GM12878 (cell line): ENCODE results near the gene AFF2. TPM values are rescaled to one million over a fixed set of nuclear protein-coding genes. Genes with fewer than 3 reads are reported as not detected.

Source experiments
- ATAC-seq: fragments of 200-7000 bp; cut with Tn5 transposase; 3 replicates; pipeline ENCODE4 v1.9.1; 2020; ENCODE audit warnings: mild to moderate bottlenecking, moderate library complexity
- BruUV-seq: library from RNA; stranded (reverse); fragments of 400-500 nt; replicated peaks from 2 replicates; lab custom pipeline; 2021; lab: Mats Ljungman, UMichigan
- CTCF ChIA-PET: fragments of 300-600 bp; sonication (Branson Sonifier 250); formaldehyde crosslinking; extraction: SDS; loops from one replicate; lab custom pipeline; 2021; ENCODE audit warnings: inconsistent platforms; lab: Yijun Ruan, JAX
- POLR2A ChIA-PET: fragments of 350-600 bp; formaldehyde crosslinking; extraction: SDS; loops from one replicate; lab custom pipeline; 2021; ENCODE audit warnings: inconsistent platforms; lab: Charles Lee
- RAD21 ChIA-PET: fragments of 300-600 bp; sonication (Branson Sonifier 250); formaldehyde crosslinking; loops from one replicate; lab custom pipeline; 2023; ENCODE audit warnings: antibody characterized with exemption; ENCODE audit not compliant: unreplicated experiment; lab: Charles Lee
- SMC1A ChIA-PET: fragments of 300-600 bp; sonication (Branson Sonifier 250); formaldehyde crosslinking; loops from one replicate; lab custom pipeline; 2023; ENCODE audit not compliant: unreplicated experiment, uncharacterized antibody; lab: Charles Lee
- DNase-seq: peaks from one replicate; pipeline ENCODE4 v3.0.0-alpha.2; 2011; ENCODE audit warnings: low read depth, low spot score
- FAIRE-seq: peaks from 3 replicates; lab custom pipeline; 2011; peaks lifted over from hg19 to GRCh38; lab: Jason Lieb, UNC
- H2AFZ ChIP-seq: 2 replicates; pipeline ENCODE4 v1.6.0; 2011; ENCODE audit warnings: low read depth, low read length, control low read depth; ENCODE audit not compliant: control insufficient read depth
- H3K27ac ChIP-seq: 2 replicates; pipeline ENCODE4 v1.5.1; 2011; ENCODE audit warnings: control low read depth; ENCODE audit not compliant: control insufficient read depth, insufficient read depth
- H3K27me3 ChIP-seq, 2 experiments: replicated peaks in 1 of 2; 2 replicates each; pipeline versions ENCODE4 v1.6.0 to v1.6.1; 2011; ENCODE audit warnings: low read length in 1 of 2; ENCODE audit not compliant: control insufficient read depth in 2 of 2, insufficient read depth in 2 of 2
- H3K36me3 ChIP-seq, 2 experiments: 2 replicates each; pipeline ENCODE4 v1.5.1; 2011; ENCODE audit warnings: low read length in 1 of 2; ENCODE audit not compliant: control insufficient read depth in 2 of 2, insufficient read depth in 2 of 2
- H3K4me1 ChIP-seq: 2 replicates; pipeline ENCODE4 v1.6.1; 2011; ENCODE audit warnings: mild to moderate bottlenecking, low read length, moderate library complexity, mixed read lengths; ENCODE audit not compliant: control insufficient read depth, insufficient read depth
- H3K4me2 ChIP-seq: 2 replicates; pipeline ENCODE4 v1.6.0; 2011; ENCODE audit warnings: control low read depth; ENCODE audit not compliant: control insufficient read depth, insufficient read depth
- H3K4me3 ChIP-seq: fragments of 200-600 bp; sonication (generic); 2 replicates; pipeline ENCODE4 v1.5.1; 2016
- H3K79me2 ChIP-seq: 2 replicates; pipeline ENCODE4 v1.6.0; 2011; ENCODE audit warnings: low read length; ENCODE audit not compliant: control insufficient read depth, insufficient read depth
- H3K9ac ChIP-seq: 2 replicates; pipeline ENCODE4 v1.8.0; 2011; ENCODE audit warnings: low read length, control low read depth, mixed read lengths; ENCODE audit not compliant: control insufficient read depth, insufficient read depth
- H3K9me3 ChIP-seq: replicated peaks from 3 replicates; pipeline ENCODE4 v1.5.1; 2011; ENCODE audit warnings: mild to moderate bottlenecking, low read length; ENCODE audit not compliant: control insufficient read depth, insufficient read depth
- H4K20me1 ChIP-seq: 2 replicates; pipeline ENCODE4 v1.6.0; 2011; ENCODE audit not compliant: control insufficient read depth, insufficient read depth
- ASH2L ChIP-seq: fragments of 300-600, 200-600 bp; sonication (generic); IDR thresholded peaks from 2 replicates; pipeline ENCODE4 v1.6.1; 2017; ENCODE audit warnings: low read depth, mild to moderate bottlenecking, borderline replicate concordance
- HCFC1 ChIP-seq: fragments of 150-350 bp; IDR thresholded peaks from 2 replicates; pipeline ENCODE4 v1.6.1; 2014; ENCODE audit warnings: low read length
- HDAC6 ChIP-seq: fragments of 200-600 bp; sonication (generic); IDR thresholded peaks from one replicate; pipeline ENCODE4 v1.8.0; 2017; ENCODE audit warnings: antibody characterized with exemption; ENCODE audit not compliant: unreplicated experiment
- PAX5 ChIP-seq: IDR thresholded peaks from 2 replicates; pipeline ENCODE4 v1.6.1; 2011; ENCODE audit warnings: low read depth, low read length, borderline replicate concordance
- POLR2AphosphoS5 ChIP-seq: IDR thresholded peaks from 2 replicates; pipeline ENCODE4 v1.6.1; 2011; ENCODE audit warnings: mild to moderate bottlenecking, low read length, inconsistent platforms
- RELA ChIP-seq: fragments of 450-650 bp; IDR thresholded peaks from 2 replicates; pipeline ENCODE4 v1.8.0; 2014; ENCODE audit warnings: borderline replicate concordance; ENCODE audit not compliant: partially characterized antibody
- YBX1 ChIP-seq: fragments of 450-650 bp; IDR thresholded peaks from 2 replicates; pipeline ENCODE4 v1.6.1; 2016; ENCODE audit warnings: antibody characterized with exemption
- ZNF217 ChIP-seq: fragments of 450-650 bp; IDR thresholded peaks from 2 replicates; pipeline ENCODE4 v1.6.1; 2017; ENCODE audit warnings: antibody characterized with exemption, mild to moderate bottlenecking
- WGBS: methylation state at CpG from one replicate; pipeline ENCODE4 v1.1.6; 2016; ENCODE audit warnings: low lambda C conversion rate; ENCODE audit not compliant: insufficient replicate concordance, insufficient coverage; ENCODE audit errors: missing lambda C conversion rate; 5-methylcytosine and 5-hydroxymethylcytosine counted together
- in situ Hi-C: fragments of 300-500 bp; cut with MboI; formaldehyde crosslinking; loops from 9 replicates; pipeline ENCODE4 v1.14.3; 2018; ENCODE audit warnings: mixed read lengths
- intact Hi-C: fragments of 100-400 bp; cut with micrococcal nuclease; formaldehyde crosslinking; loops from one replicate; pipeline ENCODE4 v1.14.2; 2022; ENCODE audit not compliant: unreplicated experiment
- polyA plus RNA-seq, 11 experiments: library from polyadenylated mRNA; depleted of rRNA in 4 of 11; unstranded in 6 of 11; stranded (reverse) in 5 of 11; fragments of >200 nt; fragmentation: Nextera tagmentation in 4 of 11; fragmentation: Illumina TruSeq in 1 of 11; extraction: Ambion mirVana in 4 of 11; extraction: Trizol in 1 of 11; gene quantifications; 1 replicate in 1 of 11; 2 replicates in 10 of 11; pipeline versions ENCODE4 v1.2.1 to v1.2.3, GENCODE V29; 2011 to 2016; ENCODE audit warnings: inconsistent platforms in 2 of 11, missing spikeins in 2 of 11, low read depth in 1 of 11
- total RNA-seq, 4 experiments: library from RNA; depleted of rRNA in 3 of 4; stranded (reverse); fragments of >200 nt in 3 of 4; fragmentation: Illumina TruSeq in 1 of 4; extraction: Trizol in 1 of 4; gene quantifications; 2 replicates each; pipeline versions ENCODE4 v1.2.1 to v1.2.3, GENCODE V29; 2013 to 2021
- TF ChIP-seq, protein P1 (sequence below): fragments of 450-650 bp; formaldehyde crosslinking; IDR thresholded peaks from 2 replicates; pipeline ENCODE4 v1.5.0; 2022; ENCODE audit warnings: mild to moderate bottlenecking, missing genetic modification characterization
- TF ChIP-seq, protein P2 (sequence below): IDR thresholded peaks from 2 replicates; pipeline ENCODE4 v1.6.1; 2012; ENCODE audit warnings: improper control_type of control experiment, low read depth, low read length; ENCODE audit not compliant: insufficient replicate concordance
- TF ChIP-seq, protein P3 (sequence below): IDR thresholded peaks from 2 replicates; pipeline ENCODE4 v1.6.1; 2012; ENCODE audit warnings: mild to moderate bottlenecking, low read depth, low read length

AFF2 gene
- total and polyA plus RNA-seq, 10 of the 15 experiments (the other 5 are each of a cell fraction or from before 2014, with no cell fraction given) = under 0.01 to 0.03 TPM; not detected in 8

DNA sequence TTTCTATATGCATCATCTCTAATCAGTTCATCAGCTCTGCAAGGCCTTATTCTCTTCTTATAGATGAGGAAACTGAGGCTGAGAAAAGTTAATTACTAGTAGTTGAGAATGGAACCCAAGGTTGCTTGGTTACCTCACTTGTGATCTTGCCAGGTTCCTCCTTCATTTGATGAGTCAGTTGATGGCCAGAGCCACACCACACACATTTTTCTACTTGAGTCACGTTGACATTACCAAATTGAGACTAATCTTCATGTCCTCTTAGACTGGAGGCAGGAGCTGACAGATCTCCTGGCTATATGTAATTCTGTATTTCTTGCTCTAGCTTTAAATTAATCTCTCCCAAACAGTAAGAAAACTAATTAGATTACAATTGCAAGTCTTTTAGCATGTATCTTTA is 428.4 kb downstream of the AFF2 start (continued):
- TF ChIP-seq RELA (no peak), PAX5 (no peak), ZNF217 (no peak), YBX1 (no peak)
- TF ChIP-seq, protein P1, sequence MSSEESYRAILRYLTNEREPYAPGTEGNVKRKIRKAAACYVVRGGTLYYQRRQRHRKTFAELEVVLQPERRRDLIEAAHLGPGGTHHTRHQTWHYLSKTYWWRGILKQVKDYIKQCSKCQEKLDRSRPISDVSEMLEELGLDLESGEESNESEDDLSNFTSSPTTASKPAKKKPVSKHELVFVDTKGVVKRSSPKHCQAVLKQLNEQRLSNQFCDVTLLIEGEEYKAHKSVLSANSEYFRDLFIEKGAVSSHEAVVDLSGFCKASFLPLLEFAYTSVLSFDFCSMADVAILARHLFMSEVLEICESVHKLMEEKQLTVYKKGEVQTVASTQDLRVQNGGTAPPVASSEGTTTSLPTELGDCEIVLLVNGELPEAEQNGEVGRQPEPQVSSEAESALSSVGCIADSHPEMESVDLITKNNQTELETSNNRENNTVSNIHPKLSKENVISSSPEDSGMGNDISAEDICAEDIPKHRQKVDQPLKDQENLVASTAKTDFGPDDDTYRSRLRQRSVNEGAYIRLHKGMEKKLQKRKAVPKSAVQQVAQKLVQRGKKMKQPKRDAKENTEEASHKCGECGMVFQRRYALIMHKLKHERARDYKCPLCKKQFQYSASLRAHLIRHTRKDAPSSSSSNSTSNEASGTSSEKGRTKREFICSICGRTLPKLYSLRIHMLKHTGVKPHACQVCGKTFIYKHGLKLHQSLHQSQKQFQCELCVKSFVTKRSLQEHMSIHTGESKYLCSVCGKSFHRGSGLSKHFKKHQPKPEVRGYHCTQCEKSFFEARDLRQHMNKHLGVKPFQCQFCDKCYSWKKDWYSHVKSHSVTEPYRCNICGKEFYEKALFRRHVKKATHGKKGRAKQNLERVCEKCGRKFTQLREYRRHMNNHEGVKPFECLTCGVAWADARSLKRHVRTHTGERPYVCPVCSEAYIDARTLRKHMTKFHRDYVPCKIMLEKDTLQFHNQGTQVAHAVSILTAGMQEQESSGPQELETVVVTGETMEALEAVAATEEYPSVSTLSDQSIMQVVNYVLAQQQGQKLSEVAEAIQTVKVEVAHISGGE (CRISPR knock-in tag) = no peak

DNA sequence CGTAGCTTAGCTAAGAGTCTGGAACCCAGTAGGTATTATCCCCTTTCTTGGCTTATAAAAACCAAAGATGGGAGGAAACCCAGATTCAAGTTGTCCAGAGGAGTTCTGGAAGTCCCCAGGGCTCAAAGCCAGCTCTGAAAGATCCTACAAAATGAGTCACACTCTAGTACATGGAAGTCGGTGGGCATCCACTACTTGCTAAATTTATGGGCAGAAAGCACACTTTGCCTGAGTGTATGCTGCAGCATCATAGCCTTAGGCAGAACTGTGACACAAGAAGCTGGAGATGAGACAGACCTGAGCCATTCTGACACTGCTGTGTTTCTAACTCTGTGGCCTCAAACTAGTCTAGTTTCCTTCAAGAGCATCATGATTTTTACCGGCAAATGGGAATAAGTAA is 429.3 kb downstream of the AFF2 start:
- ATAC-seq = no peak
- POLR2A ChIA-PET = no interaction called here
- 27% methylated on average over 3 of the region's 3 CpGs for WGBS
- Histone ChIP-seq H4K20me1 (no peaks in the 10 kb centered on the region), H3K79me2 (no peaks in the 10 kb centered on the region), H3K36me3 (no peaks in the 10 kb centered on the region), H3K4me1 (no peaks in the 10 kb centered on the region), H3K9ac (no peak overlapping the region), H3K4me2 (no peak overlapping the region), H3K9me3 (no peaks in the 10 kb centered on the region), H2AFZ (no peak overlapping the region), H3K27ac (no peak overlapping the region), H3K4me3 (no peak overlapping the region), H3K27me3 (no peaks in the 10 kb centered on the region)
- no peak for FAIRE-seq
- intact Hi-C loops (no loop called here), in situ Hi-C loops (no loop called here)
- no TSS peak for BruUV-seq
- CTCF ChIA-PET = no interaction called here
- RAD21 ChIA-PET = no interaction called here
- SMC1A ChIA-PET = interaction anchor here (1.9 to 2.1 kb wide), 2 partner anchors 15 to 75 kb away, joined by 6 read pairs; no protein-coding TSS in a partner anchor
- DNase-seq = no peak
- no peak for TF ChIP-seq POLR2AphosphoS5
- TF ChIP-seq ASH2L = no peak
- TF ChIP-seq, protein P2, sequence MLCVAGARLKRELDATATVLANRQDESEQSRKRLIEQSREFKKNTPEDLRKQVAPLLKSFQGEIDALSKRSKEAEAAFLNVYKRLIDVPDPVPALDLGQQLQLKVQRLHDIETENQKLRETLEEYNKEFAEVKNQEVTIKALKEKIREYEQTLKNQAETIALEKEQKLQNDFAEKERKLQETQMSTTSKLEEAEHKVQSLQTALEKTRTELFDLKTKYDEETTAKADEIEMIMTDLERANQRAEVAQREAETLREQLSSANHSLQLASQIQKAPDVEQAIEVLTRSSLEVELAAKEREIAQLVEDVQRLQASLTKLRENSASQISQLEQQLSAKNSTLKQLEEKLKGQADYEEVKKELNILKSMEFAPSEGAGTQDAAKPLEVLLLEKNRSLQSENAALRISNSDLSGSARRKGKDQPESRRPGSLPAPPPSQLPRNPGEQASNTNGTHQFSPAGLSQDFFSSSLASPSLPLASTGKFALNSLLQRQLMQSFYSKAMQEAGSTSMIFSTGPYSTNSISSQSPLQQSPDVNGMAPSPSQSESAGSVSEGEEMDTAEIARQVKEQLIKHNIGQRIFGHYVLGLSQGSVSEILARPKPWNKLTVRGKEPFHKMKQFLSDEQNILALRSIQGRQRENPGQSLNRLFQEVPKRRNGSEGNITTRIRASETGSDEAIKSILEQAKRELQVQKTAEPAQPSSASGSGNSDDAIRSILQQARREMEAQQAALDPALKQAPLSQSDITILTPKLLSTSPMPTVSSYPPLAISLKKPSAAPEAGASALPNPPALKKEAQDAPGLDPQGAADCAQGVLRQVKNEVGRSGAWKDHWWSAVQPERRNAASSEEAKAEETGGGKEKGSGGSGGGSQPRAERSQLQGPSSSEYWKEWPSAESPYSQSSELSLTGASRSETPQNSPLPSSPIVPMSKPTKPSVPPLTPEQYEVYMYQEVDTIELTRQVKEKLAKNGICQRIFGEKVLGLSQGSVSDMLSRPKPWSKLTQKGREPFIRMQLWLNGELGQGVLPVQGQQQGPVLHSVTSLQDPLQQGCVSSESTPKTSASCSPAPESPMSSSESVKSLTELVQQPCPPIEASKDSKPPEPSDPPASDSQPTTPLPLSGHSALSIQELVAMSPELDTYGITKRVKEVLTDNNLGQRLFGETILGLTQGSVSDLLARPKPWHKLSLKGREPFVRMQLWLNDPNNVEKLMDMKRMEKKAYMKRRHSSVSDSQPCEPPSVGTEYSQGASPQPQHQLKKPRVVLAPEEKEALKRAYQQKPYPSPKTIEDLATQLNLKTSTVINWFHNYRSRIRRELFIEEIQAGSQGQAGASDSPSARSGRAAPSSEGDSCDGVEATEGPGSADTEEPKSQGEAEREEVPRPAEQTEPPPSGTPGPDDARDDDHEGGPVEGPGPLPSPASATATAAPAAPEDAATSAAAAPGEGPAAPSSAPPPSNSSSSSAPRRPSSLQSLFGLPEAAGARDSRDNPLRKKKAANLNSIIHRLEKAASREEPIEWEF = no peak
- TF ChIP-seq HDAC6 = no peak
- TF ChIP-seq HCFC1 = no peak
- TF ChIP-seq, protein P3, sequence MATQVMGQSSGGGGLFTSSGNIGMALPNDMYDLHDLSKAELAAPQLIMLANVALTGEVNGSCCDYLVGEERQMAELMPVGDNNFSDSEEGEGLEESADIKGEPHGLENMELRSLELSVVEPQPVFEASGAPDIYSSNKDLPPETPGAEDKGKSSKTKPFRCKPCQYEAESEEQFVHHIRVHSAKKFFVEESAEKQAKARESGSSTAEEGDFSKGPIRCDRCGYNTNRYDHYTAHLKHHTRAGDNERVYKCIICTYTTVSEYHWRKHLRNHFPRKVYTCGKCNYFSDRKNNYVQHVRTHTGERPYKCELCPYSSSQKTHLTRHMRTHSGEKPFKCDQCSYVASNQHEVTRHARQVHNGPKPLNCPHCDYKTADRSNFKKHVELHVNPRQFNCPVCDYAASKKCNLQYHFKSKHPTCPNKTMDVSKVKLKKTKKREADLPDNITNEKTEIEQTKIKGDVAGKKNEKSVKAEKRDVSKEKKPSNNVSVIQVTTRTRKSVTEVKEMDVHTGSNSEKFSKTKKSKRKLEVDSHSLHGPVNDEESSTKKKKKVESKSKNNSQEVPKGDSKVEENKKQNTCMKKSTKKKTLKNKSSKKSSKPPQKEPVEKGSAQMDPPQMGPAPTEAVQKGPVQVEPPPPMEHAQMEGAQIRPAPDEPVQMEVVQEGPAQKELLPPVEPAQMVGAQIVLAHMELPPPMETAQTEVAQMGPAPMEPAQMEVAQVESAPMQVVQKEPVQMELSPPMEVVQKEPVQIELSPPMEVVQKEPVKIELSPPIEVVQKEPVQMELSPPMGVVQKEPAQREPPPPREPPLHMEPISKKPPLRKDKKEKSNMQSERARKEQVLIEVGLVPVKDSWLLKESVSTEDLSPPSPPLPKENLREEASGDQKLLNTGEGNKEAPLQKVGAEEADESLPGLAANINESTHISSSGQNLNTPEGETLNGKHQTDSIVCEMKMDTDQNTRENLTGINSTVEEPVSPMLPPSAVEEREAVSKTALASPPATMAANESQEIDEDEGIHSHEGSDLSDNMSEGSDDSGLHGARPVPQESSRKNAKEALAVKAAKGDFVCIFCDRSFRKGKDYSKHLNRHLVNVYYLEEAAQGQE = no peak
